PC-3 (cell line): Measurements from ENCODE around the gene ARHGEF7.

Experiments used
- CTCF ChIP-seq: fragments of 300-600 bp; sonication (generic); conservative IDR thresholded peaks from 2 replicates; pipeline ENCODE4 v1.5.1; 2017; ENCODE audit warnings: antibody characterized with exemption, low read depth, mild to moderate bottlenecking, low read length
- EZH2 ChIP-seq: fragments of 300-600 bp; sonication (generic); IDR thresholded peaks from one replicate; pipeline ENCODE4 v1.6.1; 2017; ENCODE audit warnings: antibody characterized with exemption, mild to moderate bottlenecking, low read length; ENCODE audit not compliant: unreplicated experiment
- EZH2phosphoT487 ChIP-seq: fragments of 300-600 bp; sonication (generic); IDR thresholded peaks from 2 replicates; pipeline ENCODE4 v1.6.1; 2018; ENCODE audit warnings: mild to moderate bottlenecking, antibody characterized with exemption, low read length, borderline replicate concordance

GRCh38 chr13:111313911-111314425 lies 198.9 kb downstream of the ARHGEF7 start:
- TF ChIP-seq CTCF (no peak), EZH2 (no peak), EZH2phosphoT487 (no peak)
